GM21619 (cell line): ENCODE data around the gene PCYT2.
"Not testable (repeated sequence)": the region's sequence is repeated elsewhere in the genome, so short reads cannot be mapped to it uniquely, and the experiment has no call there.

Experiments used
- ATAC-seq: cut with Tn5 transposase; IDR thresholded peaks from one replicate; pipeline ENCODE4 v1.9.1; 2021; ENCODE audit not compliant: unreplicated experiment

Gene PCYT2

DNA sequence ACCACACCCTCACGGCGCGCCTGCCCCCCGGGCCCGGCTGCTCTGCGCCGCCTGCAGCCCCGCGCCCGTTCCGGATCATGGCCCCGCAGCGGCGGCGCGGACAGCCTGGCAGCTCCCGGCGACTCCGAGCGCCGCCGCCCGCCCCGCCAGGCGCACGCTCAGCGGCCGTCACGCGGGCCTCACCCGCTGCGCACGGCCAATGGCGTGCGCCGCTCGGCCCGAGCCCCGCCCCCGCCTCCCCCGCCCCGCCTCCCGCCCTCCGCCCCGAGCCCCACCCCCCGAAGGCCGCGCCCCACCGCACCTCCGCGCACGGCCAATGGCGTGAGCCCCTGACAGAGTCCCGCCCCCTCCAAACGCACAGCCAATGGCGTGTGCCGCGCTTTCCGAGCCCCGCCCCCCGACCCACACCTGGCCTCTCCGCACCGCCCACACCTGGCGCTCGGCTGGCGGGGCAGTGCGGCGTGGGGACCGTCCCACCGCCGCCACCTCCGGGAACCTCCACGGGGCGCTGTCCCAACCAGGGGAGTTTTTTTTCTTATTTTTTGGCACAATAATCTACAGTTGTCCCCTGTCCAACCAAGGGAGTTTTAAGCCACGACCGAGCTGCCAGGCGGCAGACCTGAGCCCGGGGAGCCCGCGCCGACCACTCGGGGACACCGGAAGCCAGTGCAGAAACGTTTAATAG is at the start of gene PCYT2:
TSS of gene PCYT2 (minus strand) at position 123 of the 685 bp plus-strand sequence. CDS start at position 79, 44 bp downstream.
- peak; percentile 64 for ATAC-seq

DNA sequence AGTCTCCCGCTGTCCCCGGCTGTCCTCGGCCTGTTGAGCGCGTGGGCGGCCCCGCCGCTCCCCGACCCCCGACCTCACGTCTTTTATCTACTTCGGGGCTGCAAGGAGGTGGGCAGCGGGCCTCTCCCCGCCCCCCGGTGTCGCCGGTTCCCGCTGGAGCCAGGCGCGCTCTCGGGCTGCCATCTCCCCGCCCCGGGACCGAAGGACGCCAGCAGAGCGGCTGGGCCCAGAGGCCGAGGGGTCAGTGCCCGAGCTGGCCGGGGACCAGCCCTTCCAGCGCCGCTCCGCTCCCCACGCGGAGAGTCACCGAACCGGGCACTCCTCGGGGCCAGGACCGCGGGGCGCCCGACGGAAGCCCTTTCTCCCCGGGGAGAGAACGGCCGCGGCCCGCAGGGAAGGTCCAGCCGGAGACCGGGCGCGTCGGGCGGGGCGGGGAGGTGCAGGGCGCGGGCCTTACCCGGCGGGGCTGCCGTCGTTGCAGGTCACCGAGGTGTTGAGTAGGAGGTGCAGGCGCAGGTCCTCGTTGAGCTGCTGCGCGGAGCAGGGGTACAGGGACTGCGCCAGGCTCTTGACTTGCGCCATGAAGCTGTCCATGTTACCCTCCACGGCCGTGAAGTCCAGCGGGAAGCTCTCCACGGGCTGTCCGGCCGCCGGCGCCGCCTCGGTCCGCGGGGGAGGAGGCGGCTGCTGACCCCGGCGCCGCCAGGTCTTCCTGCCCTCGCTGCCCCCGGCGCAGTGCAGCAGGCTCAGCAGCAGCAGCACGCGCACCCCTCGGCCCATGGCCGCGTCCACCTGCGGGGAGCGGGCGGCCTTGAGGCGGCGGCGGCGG is 49.1 kb upstream of the PCYT2 start:
- no peak for ATAC-seq

DNA sequence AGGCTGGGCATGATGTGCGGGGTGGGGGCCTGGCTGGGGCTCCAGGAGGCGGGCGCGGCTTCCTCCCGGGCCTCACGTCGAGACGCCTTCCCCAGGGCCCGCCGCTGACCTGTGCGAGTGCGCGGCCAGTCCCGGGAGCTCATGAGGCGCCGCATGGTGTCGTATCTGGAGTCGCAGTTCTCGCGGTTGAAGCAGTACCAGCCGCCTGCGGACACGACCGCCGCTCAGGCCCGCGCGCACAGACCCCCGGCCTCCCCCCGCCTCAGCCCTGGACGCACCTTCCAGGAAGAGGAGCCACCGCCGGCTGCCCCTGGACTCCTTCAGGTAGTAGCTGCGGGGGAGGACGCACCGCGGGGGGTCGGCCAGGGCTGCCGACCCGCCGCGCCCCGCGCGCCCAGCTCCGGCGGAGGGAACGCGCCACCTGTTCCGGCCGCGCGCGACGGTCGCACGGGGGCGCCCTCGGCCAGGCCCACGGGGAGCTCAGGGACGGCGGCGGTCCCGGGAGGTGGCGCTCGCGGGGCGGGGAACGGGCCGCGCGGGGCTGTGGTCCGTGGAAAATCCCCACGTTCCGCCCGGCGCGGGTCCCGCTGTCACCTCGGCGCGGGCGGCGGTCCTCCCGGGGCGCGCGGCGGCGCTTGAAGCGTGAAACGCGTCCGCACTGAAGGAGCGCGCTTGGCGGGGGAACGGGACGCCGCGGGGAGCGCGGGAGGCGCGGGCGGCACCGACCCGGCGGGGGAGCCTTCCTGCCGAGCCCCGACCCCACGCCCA is 48.3 kb upstream of the PCYT2 start:
- ATAC-seq, result peak; percentile 56

DNA sequence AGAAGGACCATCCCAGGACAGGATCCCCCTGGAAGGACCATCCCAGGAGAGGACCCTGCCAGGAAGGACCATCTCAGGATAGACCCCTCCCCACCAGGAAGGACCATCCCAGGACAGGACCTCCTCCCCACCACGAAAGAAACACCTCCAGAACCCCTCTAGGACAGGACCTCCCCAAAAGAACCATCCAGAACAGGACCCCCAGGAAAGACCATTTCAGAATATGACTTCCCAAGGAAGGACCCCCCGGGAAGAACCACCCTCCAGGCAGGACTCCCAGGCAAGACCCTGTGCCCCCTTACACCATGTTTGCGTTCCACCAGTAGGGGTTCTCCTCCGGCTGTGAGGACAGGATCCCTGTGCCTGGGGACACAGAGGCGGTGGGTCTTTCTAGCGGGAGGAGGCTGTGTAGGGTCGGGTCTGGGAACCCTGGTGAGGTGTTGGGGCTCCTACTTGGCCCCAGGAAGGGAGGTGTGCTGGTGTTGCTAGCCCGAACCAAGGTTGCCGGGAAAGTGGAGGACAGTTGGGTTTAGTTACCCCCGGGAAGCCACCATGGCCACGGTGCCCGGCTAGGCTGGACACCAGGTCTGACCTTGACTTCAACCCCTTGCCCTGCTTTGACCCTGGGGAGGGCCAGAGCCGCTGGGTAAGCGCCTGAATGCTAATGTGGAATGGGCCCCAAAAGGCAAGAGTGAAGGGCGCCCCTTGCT is 47.6 kb upstream of the PCYT2 start:
- no peak for ATAC-seq

DNA sequence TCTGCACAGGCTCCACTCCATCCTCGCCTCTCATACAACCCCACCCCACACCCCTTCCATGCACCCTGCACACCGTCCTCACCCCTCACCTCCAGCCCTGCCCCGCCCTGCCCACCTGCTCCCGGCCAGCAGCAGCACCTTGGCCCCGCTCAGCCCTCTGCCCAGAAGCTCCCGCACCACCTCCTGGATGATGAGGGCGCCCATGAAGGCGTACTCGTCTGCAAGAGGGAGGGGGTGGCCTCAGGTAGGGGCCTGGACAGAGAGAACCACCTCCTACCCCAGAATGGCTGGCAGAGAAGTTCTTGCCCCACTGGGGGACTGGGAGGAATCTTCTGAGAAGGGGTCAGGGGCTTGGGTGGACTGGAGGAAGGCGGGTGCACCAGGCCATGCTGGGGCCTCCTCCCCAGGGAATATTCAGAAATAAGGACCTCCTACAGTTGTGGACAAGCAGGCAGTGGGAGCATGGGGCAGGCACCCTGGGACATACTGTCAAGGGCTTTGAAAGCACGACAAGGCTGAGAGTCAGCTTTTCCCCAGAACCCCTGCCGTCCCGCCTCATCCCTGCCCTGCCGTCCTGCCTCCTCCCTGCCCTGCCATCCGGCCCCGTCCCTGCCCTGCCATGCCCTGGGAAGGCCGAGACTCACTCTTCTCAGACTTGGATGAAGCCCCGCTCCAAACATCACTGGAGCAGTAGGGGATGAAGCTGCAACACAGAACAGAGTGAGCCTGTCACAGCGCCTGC is 46.7 kb upstream of the PCYT2 start:
- no peak for ATAC-seq

DNA sequence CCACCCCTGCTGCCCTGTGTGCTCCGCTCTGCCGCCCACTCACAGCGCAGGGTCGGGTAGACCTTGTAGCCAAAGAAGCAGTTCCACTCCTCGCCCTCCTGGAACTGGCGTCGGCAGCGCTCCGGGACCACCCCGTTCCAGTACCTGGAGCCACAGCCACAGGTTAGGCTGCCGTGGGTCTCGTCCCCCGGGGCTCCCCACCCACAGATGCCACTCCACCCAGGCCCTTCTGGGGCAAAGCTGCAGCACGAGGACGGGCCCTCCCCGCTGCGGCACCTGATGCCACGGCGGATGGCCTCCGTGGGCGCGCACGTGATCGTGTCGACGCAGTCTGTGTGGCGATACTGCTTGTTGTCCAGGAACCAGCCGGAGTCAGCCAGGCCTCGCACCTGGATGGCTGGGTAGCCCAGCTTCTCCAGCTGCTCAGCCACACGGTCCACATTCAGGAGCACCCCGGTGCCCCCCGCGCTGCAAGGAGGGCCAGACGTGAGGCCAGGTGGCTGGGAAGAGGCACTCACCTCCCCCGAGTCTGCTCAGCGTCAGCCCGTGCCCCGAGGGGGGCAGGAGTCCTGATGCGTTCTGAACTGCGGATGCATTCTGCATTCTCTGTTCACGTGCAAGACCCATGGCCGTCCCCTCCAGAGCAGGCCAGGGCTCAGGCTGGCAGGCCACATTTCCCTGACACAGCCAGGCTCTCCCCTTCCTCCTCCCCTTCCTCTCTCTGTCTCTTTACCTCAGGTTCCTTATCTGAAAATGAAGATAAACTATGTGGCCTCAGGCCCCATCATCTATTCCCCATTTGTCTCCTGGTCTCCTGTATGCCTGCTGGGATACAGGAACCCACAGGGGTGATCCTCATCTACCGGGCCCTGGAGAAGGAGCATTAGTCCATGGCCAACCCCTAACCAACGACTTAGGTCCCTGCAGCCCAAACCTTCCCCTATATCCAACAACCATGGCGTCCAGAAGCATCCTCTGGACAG is 45.7 kb upstream of the PCYT2 start:
- no peak for ATAC-seq

DNA sequence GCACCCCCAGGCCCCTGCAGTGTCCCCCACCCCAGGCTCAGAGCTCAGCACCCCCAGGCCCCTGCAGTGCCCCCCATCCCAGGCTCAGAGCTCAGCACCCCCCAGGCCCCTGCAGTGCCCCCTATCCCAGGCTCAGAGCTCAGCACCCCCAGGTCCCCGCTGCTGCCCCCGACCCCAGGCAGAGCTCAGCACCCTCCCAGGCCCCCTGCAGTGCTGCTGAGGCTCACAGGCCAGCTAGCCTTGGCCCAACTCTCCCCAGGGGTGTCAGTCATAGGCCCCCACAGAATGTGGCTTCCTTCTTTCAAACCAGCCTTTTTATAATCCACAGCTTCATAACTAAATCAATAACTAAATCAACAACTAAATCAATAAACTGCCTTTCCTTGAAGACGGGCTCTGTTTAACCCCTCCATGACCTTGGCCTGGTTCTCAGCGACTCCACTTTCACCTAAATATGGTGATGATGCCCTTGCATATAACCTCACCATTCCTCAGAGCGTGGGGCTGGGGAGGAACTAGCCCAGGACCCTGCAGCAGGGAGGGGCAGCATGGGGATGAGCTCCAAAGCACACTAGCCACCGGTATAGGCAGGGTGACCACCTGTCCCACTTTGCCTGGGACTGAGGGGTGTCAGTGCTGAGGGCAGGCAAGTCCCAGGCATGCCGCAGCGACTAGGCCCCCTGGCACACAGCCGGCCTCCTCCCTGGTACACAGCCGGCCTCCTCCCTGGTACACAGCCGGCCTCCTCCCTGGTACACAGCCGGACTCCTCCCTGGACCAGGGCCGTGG is 44.8 kb upstream of the PCYT2 start:
- ATAC-seq, result no peak

DNA sequence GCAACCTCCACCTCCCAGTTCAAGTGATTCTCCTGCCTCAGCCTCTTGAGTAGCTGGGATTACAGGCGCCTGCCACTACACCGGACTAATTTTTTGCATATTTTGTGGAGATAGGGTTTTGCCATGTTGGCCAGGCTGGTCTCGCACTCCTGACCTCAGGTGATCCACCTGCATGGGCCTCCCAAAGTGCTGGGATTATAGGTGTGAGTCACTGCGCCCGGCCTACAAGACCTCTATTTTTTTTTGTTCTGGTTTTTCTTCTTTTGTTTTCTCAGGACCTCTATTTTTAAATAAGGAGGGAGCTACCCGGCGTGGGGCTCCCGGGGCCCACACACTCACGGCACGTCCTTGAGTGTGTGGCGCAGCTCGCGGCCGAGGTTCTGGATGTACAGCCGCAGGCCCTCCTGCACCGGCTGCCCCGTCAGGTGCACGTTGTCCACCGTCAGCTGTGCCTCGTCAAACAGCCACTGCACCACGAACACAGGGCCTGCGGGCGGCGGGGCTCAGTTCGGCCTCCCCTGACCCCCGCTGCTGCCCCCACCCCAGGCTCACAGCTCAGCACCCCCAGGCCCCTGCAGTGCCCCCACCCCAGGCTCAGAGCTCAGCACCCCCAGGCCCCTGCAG is 44.0 kb upstream of the PCYT2 start:
- no peak for ATAC-seq

DNA sequence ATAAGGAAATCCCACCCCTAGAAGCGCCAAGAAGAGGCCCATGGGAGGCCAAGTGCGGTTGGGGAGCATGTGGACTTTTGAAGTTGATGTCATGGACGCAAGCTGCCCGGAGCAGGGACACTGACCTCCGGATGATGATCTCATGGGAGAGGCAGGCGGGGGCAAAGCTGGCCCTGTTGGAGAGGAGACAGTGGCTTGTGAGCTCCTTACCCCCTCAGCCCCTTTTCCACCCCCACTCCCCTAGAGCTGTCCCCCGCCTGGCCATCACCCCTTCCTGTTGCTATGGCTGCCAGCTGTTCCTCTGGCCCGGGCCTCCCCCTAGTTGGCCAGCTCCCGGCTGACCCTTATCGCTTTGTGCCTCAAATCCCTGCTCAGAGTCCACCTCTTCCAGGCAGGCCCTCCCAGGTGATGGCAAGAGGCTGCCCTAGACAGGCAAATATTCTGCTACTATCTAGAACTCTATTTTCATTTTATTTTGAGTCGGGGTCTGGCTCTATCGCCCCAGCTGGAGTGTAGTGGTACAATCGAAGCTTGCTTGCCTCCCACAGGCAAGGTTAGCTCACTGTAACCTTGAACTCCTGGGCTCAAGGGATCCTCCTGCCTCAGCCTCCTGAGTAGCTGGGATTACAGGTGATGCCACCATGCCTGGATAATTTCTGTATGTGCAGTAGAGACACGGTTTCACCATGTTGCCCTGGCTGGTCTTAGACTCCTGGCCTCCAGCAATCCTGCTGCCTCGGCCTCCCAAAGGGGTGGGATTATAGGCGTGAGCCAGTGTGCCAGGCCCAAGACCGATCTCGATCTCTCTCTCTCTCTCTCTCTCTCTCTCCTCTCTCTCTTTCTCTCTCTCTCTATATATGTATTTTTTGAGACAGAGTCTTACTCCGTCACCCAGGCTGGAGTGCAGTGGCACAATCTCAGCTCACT is 43.2 kb upstream of the PCYT2 start:
- no peak for ATAC-seq

DNA sequence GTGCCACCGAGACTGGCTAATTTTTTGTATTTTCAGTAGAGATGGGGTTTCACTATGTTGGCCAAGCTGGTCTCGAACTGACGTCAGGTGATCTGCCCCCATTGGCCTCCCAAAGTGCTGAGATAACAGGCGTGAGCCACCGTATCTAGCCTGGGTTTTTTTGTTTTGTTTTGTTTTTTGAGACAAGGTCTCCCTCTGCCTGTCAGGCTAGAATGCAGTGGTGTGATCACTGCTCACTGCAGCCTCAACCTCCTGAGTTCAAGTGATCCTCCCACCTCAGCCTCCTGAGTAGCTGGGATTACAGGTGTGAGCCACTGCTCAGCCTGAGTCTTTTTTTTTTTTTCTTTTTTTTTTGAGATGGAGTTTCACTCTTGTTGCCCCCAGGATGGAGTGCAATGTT is 42.2 kb upstream of the PCYT2 start:
- not testable (repeated sequence) for ATAC-seq

DNA sequence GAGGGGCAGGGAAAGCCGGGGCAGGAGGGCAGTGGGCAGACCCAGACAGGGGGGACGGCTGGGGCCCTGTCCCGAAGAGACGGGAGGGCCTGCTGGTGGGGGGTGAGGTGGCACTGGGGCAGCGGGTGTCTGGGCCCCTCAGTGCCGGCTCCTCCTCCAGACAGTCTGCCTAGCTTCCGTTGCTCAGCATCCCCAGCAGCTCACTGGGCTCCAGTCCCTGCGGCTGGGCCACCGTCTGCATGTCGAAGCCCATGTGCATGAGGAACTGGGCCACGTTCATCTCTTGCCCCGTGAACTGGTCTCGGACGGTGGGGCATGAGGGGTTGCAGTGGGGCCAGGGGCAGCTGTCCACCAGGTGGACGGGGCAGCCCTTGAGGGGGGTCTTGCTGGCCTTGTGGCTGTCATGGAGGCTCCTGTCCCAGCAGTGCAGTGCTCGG is 41.6 kb upstream of the PCYT2 start:
- no peak for ATAC-seq

DNA sequence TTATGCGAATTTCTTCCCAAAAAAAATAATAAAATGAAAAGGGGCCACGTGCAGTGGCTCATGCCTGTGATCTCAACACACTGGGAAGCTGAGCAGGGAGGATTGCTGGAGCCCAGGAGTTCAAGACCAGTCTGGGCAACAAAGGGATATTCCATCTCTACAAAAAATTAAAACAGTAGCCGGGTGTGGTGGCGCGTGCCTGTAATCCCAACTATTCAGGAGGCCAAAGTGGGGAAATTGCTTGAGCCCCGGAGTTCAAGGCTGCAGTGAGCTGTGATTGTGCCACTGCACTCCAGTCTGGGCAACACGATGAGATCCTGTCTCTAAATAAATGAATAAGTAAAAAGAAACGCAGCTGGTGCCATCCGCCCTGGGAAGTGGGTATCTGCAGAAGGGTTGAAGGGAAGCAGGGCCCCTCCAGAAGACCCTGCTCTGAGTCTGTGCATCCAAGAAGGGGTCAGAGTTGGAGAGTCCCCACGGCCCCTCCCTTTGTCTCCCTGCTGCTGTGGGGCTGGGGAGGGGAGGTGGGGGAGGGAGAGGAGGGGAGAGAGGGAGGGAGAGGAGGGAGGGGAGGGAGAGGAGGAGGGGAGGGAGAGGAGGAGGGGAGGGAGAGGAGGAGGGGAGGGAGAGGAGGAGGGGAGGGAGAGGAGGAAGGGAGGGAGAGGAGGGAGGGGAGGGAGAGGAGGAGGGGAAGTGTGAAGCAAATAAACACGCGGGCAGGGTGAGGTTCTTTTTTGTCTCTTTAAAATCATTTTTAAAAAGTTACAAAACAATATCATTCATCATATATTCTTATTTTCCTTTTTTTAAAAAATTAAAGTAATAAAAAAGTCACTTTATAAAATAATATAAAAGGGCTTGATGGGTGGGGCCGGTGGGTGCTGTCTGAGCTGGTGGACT is 40.8 kb upstream of the PCYT2 start:
- ATAC-seq, result no peak

DNA sequence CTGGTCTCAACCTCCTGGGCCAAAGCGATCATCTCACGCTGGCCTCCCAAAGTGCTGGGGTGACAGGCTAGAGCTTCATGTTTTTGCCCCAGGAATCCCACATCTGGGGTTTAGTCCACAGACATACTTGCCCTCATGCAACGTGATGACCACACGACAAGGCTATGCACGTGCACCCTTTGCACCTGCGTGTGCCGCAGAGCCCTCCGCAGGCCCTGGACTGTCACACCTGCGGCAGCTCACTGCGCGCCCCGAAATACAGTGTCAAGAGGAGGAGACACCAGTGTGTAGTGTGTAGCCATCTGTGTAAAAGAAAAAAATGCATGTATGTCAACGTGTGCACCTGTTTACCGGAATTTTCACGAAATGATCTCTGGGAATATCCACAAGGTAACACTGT is 39.3 kb upstream of the PCYT2 start:
- ATAC-seq, result no peak

DNA sequence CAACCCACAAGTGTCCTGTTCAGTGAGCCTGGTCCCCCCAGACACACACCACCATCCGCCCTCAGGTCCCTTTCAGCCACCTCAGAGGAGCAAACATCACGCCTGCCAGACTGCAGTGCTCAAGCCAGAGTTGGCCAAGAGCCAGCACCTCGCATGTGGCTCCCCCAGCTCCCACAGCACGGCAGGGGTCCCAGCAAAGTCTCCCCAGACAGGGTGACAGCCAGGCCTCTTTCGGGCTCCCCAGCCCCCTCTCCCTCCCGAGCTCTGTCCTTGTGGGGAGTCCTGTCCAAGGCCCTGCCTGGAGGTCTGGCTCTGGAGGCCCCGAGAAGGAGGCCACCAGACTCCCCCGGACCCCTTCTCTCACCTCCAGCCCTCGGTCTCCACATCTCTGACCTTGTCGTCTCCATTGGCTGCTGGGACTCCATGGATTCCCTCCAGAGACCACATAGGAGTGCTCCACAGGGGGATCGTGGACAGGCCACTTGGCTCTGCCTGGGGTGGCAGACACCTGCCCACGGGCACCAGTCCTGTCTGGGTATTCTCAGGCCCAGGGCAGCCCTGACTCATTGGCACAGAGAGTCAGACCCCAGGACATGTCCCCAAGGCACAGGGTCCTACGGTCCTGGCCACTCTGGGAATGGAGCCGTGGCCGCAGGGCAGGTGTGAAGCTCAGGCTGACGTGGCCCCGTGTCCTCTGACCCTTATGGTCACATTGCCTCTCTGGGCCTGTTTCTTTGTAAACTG is 37.6 kb upstream of the PCYT2 start:
- no peak for ATAC-seq

DNA sequence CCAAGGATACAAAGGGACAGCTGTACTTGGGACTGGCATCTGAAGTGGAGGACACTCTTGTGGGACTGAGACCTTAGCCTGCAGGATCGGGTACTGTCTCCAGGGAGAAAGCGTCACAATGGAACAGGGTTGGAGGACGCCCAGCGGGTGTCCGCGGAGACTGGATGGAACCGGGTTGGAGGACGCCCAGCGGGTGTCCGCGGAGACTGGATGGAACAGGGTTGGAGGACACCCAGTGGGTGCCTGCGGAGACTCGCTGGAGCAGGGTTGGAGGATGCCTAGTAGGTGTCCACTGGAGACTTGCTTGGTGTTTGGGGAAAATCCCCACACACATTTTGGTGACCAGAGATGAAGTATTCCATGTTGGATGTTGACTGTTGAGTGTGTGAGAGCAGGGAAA is 36.0 kb upstream of the PCYT2 start, which contains the start of gene MYADML2:
TSS of gene MYADML2 (minus strand) at position 45 of the 400 bp plus-strand sequence. CDS start 5,492 bp downstream, outside the sequence.
- no peak for ATAC-seq
